Measurements from ENCODE around the gene OBSCN. TPM values are rescaled to one million over a fixed set of nuclear protein-coding genes. Genes with fewer than 3 reads are reported as not detected.

Gene OBSCN
- total RNA-seq, result 100 to 1,000 TPM; 159 to 317 TPM

- H3K4me3 ChIP-seq, result peak within 1 kb of the TSS; percentile 60 to 76
Observed at GRCh38 chr1:228207851-228208821, at the start of gene OBSCN. Gene OBSCN (plus strand): TSS chr1:228208044. CDS start chr1:228211784, 3,740 bp downstream.

GRCh38 chr1:228158151-228159007, 49.5 kb upstream of the OBSCN start:
- no peak for DNase-seq (ENCODE audit: low spot score)
- Histone ChIP-seq H3K4me1 (peaks cover 2 to 23% of the 10 kb centered on the region in 2 donors), H3K9me3 (no peaks in the 10 kb centered on the region), H3K27ac (no peak overlapping the region), H3K36me3 (no peaks in the 10 kb centered on the region), H3K4me3 (no peak overlapping the region), H3K27me3 (no peaks in the 10 kb centered on the region)
- TF ChIP-seq CTCF (IDR thresholded peaks at IDR 0.05), result no peak

More at GRCh38 chr1:228207851-228208821, at the start of gene OBSCN:
- H3K9me3 ChIP-seq, result no peaks in the 10 kb centered on the region
- H3K36me3 ChIP-seq, result peaks cover 6% of the 10 kb centered on the region
- peak; percentile 58 for DNase-seq (ENCODE audit: low spot score)
- H3K27me3 ChIP-seq, result no peaks in the 10 kb centered on the region
- TF ChIP-seq CTCF (IDR thresholded peaks at IDR 0.05), result no peak
- H3K27ac ChIP-seq, result peak within 1 kb of the TSS; percentile 95 to 97
- H3K4me1 ChIP-seq, result peaks cover 0 to 49% of the 10 kb centered on the region in 2 donors

GRCh38 chr1:228159008-228159665, 48.7 kb upstream of the OBSCN start:
- no peak overlapping the region for H3K4me3 ChIP-seq
- H3K4me1 ChIP-seq, result peaks cover 3 to 31% of the 10 kb centered on the region in 2 donors
- TF ChIP-seq CTCF (IDR thresholded peaks at IDR 0.05), result no peak
- no peak overlapping the region for H3K27ac ChIP-seq
- H3K9me3 ChIP-seq, result no peaks in the 10 kb centered on the region
- no peak for DNase-seq (ENCODE audit: low spot score)
- no peaks in the 10 kb centered on the region for H3K27me3 ChIP-seq
- H3K36me3 ChIP-seq, result no peaks in the 10 kb centered on the region

GRCh38 chr1:228160201-228160761, 47.6 kb upstream of the OBSCN start:
- TF ChIP-seq CTCF (IDR thresholded peaks at IDR 0.05), result no peak
- H3K4me3 ChIP-seq, result no peak overlapping the region
- no peak overlapping the region for H3K27ac ChIP-seq
- no peaks in the 10 kb centered on the region for H3K9me3 ChIP-seq
- H3K4me1 ChIP-seq, result peaks cover 3 to 39% of the 10 kb centered on the region in 2 donors
- no peaks in the 10 kb centered on the region for H3K27me3 ChIP-seq
- no peak for DNase-seq (ENCODE audit: low spot score)
- H3K36me3 ChIP-seq, result no peaks in the 10 kb centered on the region

- peak overlapping the region in 1 of 2 donors; percentile 95 for H3K27ac ChIP-seq
- H3K9me3 ChIP-seq, result no peaks in the 10 kb centered on the region
- H3K36me3 ChIP-seq, result no peaks in the 10 kb centered on the region
- DNase-seq (ENCODE audit: low spot score), result no peak
- H3K27me3 ChIP-seq, result no peaks in the 10 kb centered on the region
- H3K4me3 ChIP-seq, result no peak overlapping the region
- H3K4me1 ChIP-seq, result peaks cover 3 to 42% of the 10 kb centered on the region in 2 donors
- TF ChIP-seq CTCF (IDR thresholded peaks at IDR 0.05), result no peak
Observed at GRCh38 chr1:228161362-228161761, 46.5 kb upstream of the OBSCN start.
